ENCODE results near the gene ATP5PO.

GRCh38 chr21:33908760-33909159 is 6.8 kb downstream of the ATP5PO start:
- TF ChIP-seq CTCF (IDR thresholded peaks at IDR 0.05) = no peak
- no peak for TF ChIP-seq POLR2A (IDR thresholded peaks at IDR 0.05)
